Measurements from ENCODE around the gene MID1. TPM values are rescaled to one million over a fixed set of nuclear protein-coding genes. Genes with fewer than 3 reads are reported as not detected.

Gene MID1
- total RNA-seq, 2 experiments from 2014 or later = 0.28 to 0.70 TPM

DNA sequence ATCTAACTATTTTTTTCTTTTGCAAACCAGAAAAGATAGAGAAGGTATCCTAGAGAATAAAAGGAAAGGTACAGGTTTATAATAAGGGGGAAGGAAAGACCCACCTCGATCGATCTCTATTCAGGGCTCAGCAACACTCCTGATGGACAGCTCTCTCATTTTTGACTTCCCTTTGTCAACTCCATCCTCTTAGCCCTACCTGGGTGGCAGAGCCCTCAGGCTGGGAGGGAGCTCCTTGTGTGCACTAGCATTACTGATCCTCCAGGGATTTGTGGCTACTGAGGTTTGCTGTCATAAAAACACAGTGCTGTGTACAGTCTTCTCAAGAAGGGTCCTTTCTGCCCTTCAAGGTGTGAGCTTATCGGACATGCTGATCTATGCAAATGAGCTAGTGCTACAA is 111.0 kb downstream of the MID1 start:
- no peaks in the 10 kb centered on the region for H3K27me3 Mint-ChIP-seq
- H3K4me1 Mint-ChIP-seq = no peaks in the 10 kb centered on the region
- H3K36me3 Mint-ChIP-seq = no peaks in the 10 kb centered on the region
- DNase-seq = no peak
- no peak overlapping the region for H3K4me3 Mint-ChIP-seq
- no peaks in the 10 kb centered on the region for H3K9me3 Mint-ChIP-seq
- H3K27ac Mint-ChIP-seq = no peak overlapping the region

- Mint-ChIP-seq H3K9me3 (no peaks in the 10 kb centered on the region), H3K4me3 (no peak overlapping the region), H3K27ac (no peak overlapping the region), H3K36me3 (no peaks in the 10 kb centered on the region), H3K27me3 (no peaks in the 10 kb centered on the region), H3K4me1 (no peaks in the 10 kb centered on the region)
- no peak for DNase-seq
Observed at GRCh38 chrX:10508891-10509290, 111.5 kb downstream of the MID1 start.

GRCh38 chrX:10507876-10508275 is 112.5 kb downstream of the MID1 start:
- H3K4me3 Mint-ChIP-seq = no peak overlapping the region
- no peaks in the 10 kb centered on the region for H3K4me1 Mint-ChIP-seq
- no peak for DNase-seq
- no peaks in the 10 kb centered on the region for H3K27me3 Mint-ChIP-seq
- no peak overlapping the region for H3K27ac Mint-ChIP-seq
- no peaks in the 10 kb centered on the region for H3K36me3 Mint-ChIP-seq
- no peaks in the 10 kb centered on the region for H3K9me3 Mint-ChIP-seq

- no peaks in the 10 kb centered on the region for H3K9me3 Mint-ChIP-seq
- no peak overlapping the region for H3K4me3 Mint-ChIP-seq
- no peaks in the 10 kb centered on the region for H3K4me1 Mint-ChIP-seq
- no peak overlapping the region for H3K27ac Mint-ChIP-seq
- H3K27me3 Mint-ChIP-seq = no peaks in the 10 kb centered on the region
- H3K36me3 Mint-ChIP-seq = no peaks in the 10 kb centered on the region
- no peak for DNase-seq
Observed at GRCh38 chrX:10507181-10507580, 113.2 kb downstream of the MID1 start.

- H3K4me3 Mint-ChIP-seq = no peak overlapping the region
- no peak overlapping the region for H3K27ac Mint-ChIP-seq
- H3K36me3 Mint-ChIP-seq = no peaks in the 10 kb centered on the region
- H3K4me1 Mint-ChIP-seq = no peaks in the 10 kb centered on the region
- no peaks in the 10 kb centered on the region for H3K9me3 Mint-ChIP-seq
- no peaks in the 10 kb centered on the region for H3K27me3 Mint-ChIP-seq
- no peak for DNase-seq
Observed at GRCh38 chrX:10506781-10507180, 113.6 kb downstream of the MID1 start.

DNA sequence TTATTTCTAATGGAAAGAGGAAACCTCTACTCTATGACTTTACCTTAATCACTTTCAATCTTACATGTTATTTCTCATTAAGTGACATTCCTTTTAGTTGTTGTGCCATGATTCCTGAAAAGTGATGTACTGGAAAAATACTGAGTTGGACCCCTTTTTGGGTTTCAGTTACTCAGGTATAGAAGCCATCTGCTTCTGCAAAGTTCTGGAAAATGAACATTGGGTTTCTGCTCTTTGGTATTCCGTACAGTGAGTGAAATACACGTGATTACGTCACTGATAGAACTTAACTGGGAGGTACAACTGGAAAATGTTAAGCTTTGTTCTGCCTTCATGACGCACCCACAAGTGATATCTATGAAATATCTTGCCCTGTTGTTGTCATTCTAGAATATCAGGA is 114.7 kb downstream of the MID1 start:
- Mint-ChIP-seq H3K4me1 (no peaks in the 10 kb centered on the region), H3K9me3 (no peaks in the 10 kb centered on the region), H3K36me3 (no peaks in the 10 kb centered on the region), H3K4me3 (no peak overlapping the region), H3K27ac (no peak overlapping the region), H3K27me3 (no peaks in the 10 kb centered on the region)
- DNase-seq = no peak

DNA sequence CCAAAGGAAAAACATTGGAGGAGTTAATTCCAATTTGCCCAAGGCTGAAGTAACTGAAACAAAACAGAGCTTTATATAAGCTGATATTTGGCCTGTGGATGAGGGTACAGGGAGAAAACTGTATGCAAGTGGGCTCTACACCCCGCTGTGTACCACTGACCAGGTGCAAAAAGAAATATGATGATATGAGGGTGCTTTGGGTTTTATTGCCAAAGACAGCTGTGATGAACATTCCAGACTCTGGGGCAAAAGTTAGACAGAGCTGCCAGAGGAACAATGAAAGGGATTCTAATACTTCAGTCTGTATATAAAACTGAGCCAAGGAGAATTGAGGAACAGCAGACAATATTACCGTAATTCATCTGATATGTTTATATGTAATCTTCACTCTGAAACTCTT is 117.4 kb downstream of the MID1 start:
- Mint-ChIP-seq H3K4me1 (no peaks in the 10 kb centered on the region), H3K36me3 (no peaks in the 10 kb centered on the region), H3K27ac (no peak overlapping the region), H3K27me3 (no peaks in the 10 kb centered on the region), H3K4me3 (no peak overlapping the region), H3K9me3 (no peaks in the 10 kb centered on the region)
- DNase-seq = no peak

- no peaks in the 10 kb centered on the region for H3K27me3 Mint-ChIP-seq
- H3K4me1 Mint-ChIP-seq = no peaks in the 10 kb centered on the region
- H3K27ac Mint-ChIP-seq = no peak overlapping the region
- no peaks in the 10 kb centered on the region for H3K9me3 Mint-ChIP-seq
- no peaks in the 10 kb centered on the region for H3K36me3 Mint-ChIP-seq
- H3K4me3 Mint-ChIP-seq = no peak overlapping the region
- DNase-seq = no peak
Observed at GRCh38 chrX:10501611-10502010, 118.8 kb downstream of the MID1 start.

DNA sequence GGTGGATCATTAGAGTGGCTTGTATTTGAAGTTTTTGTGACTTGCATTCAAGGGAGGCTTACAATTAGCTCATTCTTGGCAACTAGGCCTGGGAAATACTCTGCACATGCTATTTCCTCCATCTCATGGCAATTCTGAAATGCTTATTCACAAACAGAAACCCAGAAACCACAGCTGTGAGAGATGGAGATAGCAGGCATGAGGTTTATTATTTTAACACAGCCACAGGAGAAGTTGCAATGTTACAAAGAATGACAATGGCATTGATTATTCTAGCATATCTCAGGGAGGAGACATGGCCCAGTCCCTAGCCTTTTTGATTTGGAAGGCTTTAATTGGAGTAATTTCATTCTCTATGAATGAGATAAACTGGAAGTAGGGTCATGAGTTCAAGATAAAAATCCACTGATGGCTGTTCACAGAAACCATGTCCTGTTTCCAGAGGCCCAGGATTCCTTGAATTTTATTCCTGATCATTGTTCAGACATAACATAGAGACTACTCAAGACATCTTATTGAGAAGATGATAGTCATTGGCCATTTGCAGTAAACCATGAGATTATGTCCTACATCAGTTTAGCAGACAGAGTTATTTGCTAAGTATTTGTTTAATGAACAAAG is 123.9 kb downstream of the MID1 start:
- Mint-ChIP-seq H3K4me3 (no peak overlapping the region), H3K36me3 (no peaks in the 10 kb centered on the region), H3K9me3 (no peaks in the 10 kb centered on the region), H3K27me3 (no peaks in the 10 kb centered on the region), H3K27ac (no peak overlapping the region), H3K4me1 (no peaks in the 10 kb centered on the region)
- DNase-seq = no peak

GRCh38 chrX:10495677-10496076 is 124.7 kb downstream of the MID1 start:
- H3K27me3 Mint-ChIP-seq = no peaks in the 10 kb centered on the region

DNA sequence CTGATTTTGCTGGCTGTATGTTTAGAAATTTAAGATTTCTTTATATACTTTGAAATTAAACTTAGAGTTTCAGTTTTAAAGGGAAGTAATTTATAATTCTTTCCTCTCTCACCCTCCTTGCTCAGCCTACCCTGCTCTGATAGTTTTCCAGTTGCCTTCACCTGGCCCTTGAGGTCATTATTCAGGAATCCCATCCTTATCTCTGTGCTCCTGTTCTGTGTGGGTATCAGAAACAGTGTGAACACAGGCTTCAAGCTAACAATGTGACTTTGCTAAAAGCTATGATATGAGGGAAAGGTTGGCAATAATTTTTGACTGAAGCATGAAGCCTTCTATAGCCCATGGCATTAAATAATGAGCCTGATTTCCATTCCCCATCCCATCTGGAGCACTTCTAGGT is 128.1 kb downstream of the MID1 start:
- no peaks in the 10 kb centered on the region for H3K9me3 Mint-ChIP-seq
- no peak overlapping the region for H3K27ac Mint-ChIP-seq
- no peak overlapping the region for H3K4me3 Mint-ChIP-seq
- no peaks in the 10 kb centered on the region for H3K4me1 Mint-ChIP-seq
- DNase-seq = no peak
- no peaks in the 10 kb centered on the region for H3K36me3 Mint-ChIP-seq
- H3K27me3 Mint-ChIP-seq = no peaks in the 10 kb centered on the region

More at GRCh38 chrX:10495677-10496076, 124.7 kb downstream of the MID1 start:
- Mint-ChIP-seq H3K9me3 (no peaks in the 10 kb centered on the region), H3K36me3 (no peaks in the 10 kb centered on the region), H3K4me1 (no peaks in the 10 kb centered on the region), H3K4me3 (no peak overlapping the region), H3K27ac (no peak overlapping the region)
- DNase-seq = no peak

- Mint-ChIP-seq H3K27ac (no peak overlapping the region), H3K36me3 (no peaks in the 10 kb centered on the region), H3K4me3 (no peak overlapping the region), H3K9me3 (no peaks in the 10 kb centered on the region), H3K27me3 (no peaks in the 10 kb centered on the region), H3K4me1 (no peaks in the 10 kb centered on the region)
- DNase-seq = no peak
Observed at GRCh38 chrX:10486373-10486772, 134.0 kb downstream of the MID1 start.

GRCh38 chrX:10485326-10485725 is 135.1 kb downstream of the MID1 start:
- Mint-ChIP-seq H3K27ac (no peak overlapping the region), H3K4me1 (no peaks in the 10 kb centered on the region), H3K9me3 (no peaks in the 10 kb centered on the region), H3K27me3 (no peaks in the 10 kb centered on the region), H3K36me3 (no peaks in the 10 kb centered on the region), H3K4me3 (no peak overlapping the region)
- no peak for DNase-seq

DNA sequence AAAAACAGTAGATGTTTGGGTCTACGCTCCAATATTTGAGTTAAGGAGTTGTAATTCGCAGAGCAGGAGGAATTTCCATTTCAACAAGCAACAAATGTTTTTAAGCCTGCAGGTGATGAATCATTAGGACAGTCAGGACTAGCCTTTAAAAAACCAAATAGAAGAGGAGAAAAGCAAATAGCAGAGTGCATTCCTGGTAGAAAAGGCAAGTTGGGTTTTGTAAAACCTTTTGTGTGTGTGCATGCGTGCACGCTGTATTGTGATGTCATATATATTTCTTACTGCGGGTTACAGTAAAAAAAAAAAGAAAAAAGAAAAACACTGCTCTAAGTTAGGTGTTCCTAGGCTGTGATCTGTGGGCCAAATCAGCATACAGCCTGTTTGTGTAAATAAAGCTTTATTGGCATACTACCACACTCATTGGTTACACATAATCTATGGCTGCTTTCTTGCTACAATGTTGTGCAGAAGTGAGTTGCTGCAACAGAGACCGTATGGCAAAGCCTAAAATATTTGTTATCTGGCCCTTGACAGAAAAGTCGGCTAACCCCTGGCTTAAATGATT is 135.6 kb downstream of the MID1 start:
- Mint-ChIP-seq H3K27ac (no peak overlapping the region), H3K4me1 (no peaks in the 10 kb centered on the region), H3K27me3 (no peaks in the 10 kb centered on the region), H3K4me3 (no peak overlapping the region), H3K36me3 (no peaks in the 10 kb centered on the region), H3K9me3 (no peaks in the 10 kb centered on the region)
- no peak for DNase-seq

DNA sequence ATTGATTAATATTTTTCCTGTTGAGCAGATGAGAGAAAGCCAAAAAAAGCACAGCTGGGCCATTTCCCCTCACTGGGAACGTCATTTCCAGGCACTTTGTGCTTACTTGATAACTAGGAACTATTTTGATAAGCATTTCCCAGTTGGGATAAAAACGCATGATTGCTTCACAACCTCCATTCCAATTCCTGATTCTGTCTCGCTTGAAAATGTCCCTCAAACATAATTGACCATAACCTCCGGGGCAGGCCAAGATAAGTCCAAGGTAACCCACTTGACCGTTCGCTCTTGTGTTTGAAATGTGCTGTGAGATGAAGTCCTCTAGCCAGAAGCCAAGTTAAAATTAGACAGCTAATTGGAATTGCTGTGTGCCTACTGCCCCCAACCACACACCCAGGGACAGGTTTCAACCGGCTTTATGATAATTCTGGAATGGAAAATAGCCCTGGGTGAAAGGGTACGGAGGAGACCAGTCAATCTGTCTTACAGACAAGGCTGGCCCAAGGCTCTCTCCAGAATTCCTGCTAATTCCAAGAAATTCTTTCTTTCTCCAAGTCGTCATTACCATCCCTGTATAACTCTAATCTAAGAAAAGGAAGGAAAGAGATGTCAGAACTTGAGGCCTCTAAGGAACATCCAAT is 137.1 kb downstream of the MID1 start:
- no peaks in the 10 kb centered on the region for H3K27me3 Mint-ChIP-seq
- H3K36me3 Mint-ChIP-seq = no peaks in the 10 kb centered on the region
- no peak for DNase-seq
- no peaks in the 10 kb centered on the region for H3K4me1 Mint-ChIP-seq
- no peaks in the 10 kb centered on the region for H3K9me3 Mint-ChIP-seq
- H3K4me3 Mint-ChIP-seq = no peak overlapping the region
- H3K27ac Mint-ChIP-seq = no peak overlapping the region

DNA sequence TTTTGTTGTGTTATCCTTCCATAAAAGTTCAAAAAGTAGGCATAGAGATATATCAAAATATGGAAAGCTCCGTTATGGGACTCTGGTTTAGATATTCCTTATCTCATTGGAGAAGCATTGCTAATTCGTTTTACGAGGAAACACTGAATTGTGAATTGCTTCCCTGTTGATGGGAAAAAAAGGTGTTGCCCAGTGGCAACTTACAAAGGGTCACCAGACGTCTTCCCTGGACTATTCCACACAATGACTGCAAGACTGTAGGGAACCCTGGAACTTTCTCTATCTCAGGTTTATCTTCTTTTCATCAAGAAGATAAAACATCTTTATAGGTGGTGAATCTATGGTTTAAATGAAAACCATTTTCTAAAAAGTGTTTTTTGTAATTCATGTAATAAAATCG is 137.7 kb downstream of the MID1 start:
- no peak for DNase-seq
- H3K9me3 Mint-ChIP-seq = no peaks in the 10 kb centered on the region
- H3K4me3 Mint-ChIP-seq = no peak overlapping the region
- H3K4me1 Mint-ChIP-seq = no peaks in the 10 kb centered on the region
- no peaks in the 10 kb centered on the region for H3K27me3 Mint-ChIP-seq
- H3K36me3 Mint-ChIP-seq = no peaks in the 10 kb centered on the region
- H3K27ac Mint-ChIP-seq = no peak overlapping the region
